Panc1 (cell line): ENCODE results near the gene GON4L. TPM values are rescaled to one million over a fixed set of nuclear protein-coding genes. Genes with fewer than 3 reads are reported as not detected.
"Not testable (repeated sequence)": the region's sequence is repeated elsewhere in the genome, so short reads cannot be mapped to it uniquely, and the experiment has no call there.

Experiments used
- ATAC-seq: fragments of 200-7000 bp; cut with Tn5 transposase; 2 replicates; pipeline ENCODE4 v1.9.1; 2020; ENCODE audit warnings: mild to moderate bottlenecking, moderate library complexity
- BruUV-seq: library from RNA; stranded (reverse); fragments of 400-500 nt; replicated peaks from 2 replicates; lab custom pipeline; 2021; lab: Mats Ljungman, UMichigan
- CTCF ChIA-PET: fragments of 300-600 bp; sonication (Branson Sonifier 250); formaldehyde crosslinking; loops from one replicate; lab custom pipeline; 2022; ENCODE audit warnings: antibody characterized with exemption; lab: Charles Lee
- POLR2A ChIA-PET: fragments of 300-600 bp; sonication (Branson Sonifier 250); formaldehyde crosslinking; loops from one replicate; lab custom pipeline; 2022; ENCODE audit warnings: antibody characterized with exemption; lab: Charles Lee
- DNase-seq: peaks from one replicate; pipeline ENCODE4 v3.0.0-alpha.2; 2010; ENCODE audit warnings: low read depth, low spot score
- H3K27ac ChIP-seq: 2 replicates; pipeline ENCODE4 v1.5.1; 2011; ENCODE audit warnings: mild to moderate bottlenecking, low read length, inconsistent platforms
- H3K27me3 ChIP-seq: fragments of 200-500 bp; sonication (Bioruptor generic); 2 replicates; pipeline ENCODE4 v1.6.0; 2014; ENCODE audit warnings: low read length, inconsistent platforms; ENCODE audit not compliant: control insufficient read depth, insufficient read depth
- H3K36me3 ChIP-seq: fragments of 200-500 bp; sonication (Bioruptor generic); 2 replicates; pipeline ENCODE4 v1.5.1; 2014; ENCODE audit warnings: inconsistent platforms, mild to moderate bottlenecking, low read length, moderate library complexity; ENCODE audit not compliant: control insufficient read depth, insufficient read depth
- H3K4me1 ChIP-seq: 2 replicates; pipeline ENCODE4 v1.5.1; 2011; ENCODE audit warnings: inconsistent platforms, mild to moderate bottlenecking, low read length, moderate library complexity; ENCODE audit not compliant: control insufficient read depth, insufficient read depth
- H3K4me3 ChIP-seq, 2 experiments: 2 replicates each; pipeline ENCODE4 v1.5.1; 2011 to 2012; ENCODE audit warnings: low read depth in 2 of 2, low read length in 2 of 2, mild to moderate bottlenecking in 2 of 2, inconsistent platforms in 1 of 2, moderate library complexity in 1 of 2
- H3K9me3 ChIP-seq: fragments of 200-500 bp; sonication (Bioruptor generic); 2 replicates; pipeline ENCODE4 v1.5.1; 2014; ENCODE audit warnings: low read depth, mild to moderate bottlenecking, inconsistent platforms, low read length, moderate library complexity; ENCODE audit not compliant: control insufficient read depth, insufficient read depth
- CTCF ChIP-seq: fragments of 450-650 bp; IDR thresholded peaks from 2 replicates; pipeline ENCODE4 v1.5.1; 2017; ENCODE audit warnings: mild to moderate bottlenecking
- POLR2AphosphoS5 ChIP-seq: IDR thresholded peaks from 2 replicates; pipeline ENCODE4 v1.6.1; 2012; ENCODE audit warnings: mild to moderate bottlenecking, low read depth, low read length, moderate library complexity
- SIN3A ChIP-seq: IDR thresholded peaks from 2 replicates; pipeline ENCODE4 v1.6.1; 2012; ENCODE audit warnings: low read depth, mild to moderate bottlenecking, low read length, moderate library complexity, borderline replicate concordance; ENCODE audit not compliant: insufficient read depth
- TCF7L2 ChIP-seq: IDR thresholded peaks from 2 replicates; pipeline ENCODE4 v1.6.1; 2011; ENCODE audit warnings: mild to moderate bottlenecking, low read depth, low read length, inconsistent platforms
- in situ Hi-C: cut with HindIII; loops from 2 replicates; pipeline ENCODE4 v1.10.0; 2016; ENCODE audit warnings: low sequenced_read_pairs, low pct_unique_long_range_greater_than_20kb
- intact Hi-C: fragments of 100-400 bp; cut with micrococcal nuclease; formaldehyde crosslinking; loops from one replicate; pipeline ENCODE4 v1.10.0; 2022; ENCODE audit not compliant: unreplicated experiment
- total RNA-seq: library from RNA; stranded (reverse); gene quantifications from one replicate; pipeline ENCODE4 v1.2.1, GENCODE V29; 2021; ENCODE audit not compliant: unreplicated experiment
- TF ChIP-seq, protein P1 (sequence below), 2 experiments: IDR thresholded peaks; 2 replicates each; pipeline ENCODE4 v1.6.1; 2011 to 2012; ENCODE audit warnings: low read depth in 2 of 2, control low read depth in 1 of 2, low read length in 1 of 2, mild to moderate bottlenecking in 1 of 2, moderate library complexity in 1 of 2; ENCODE audit not compliant: insufficient read depth in 1 of 2

Gene GON4L
- total RNA-seq, 1 experiment from 2014 or later: 47.6 TPM

GRCh38 chr1:155897746-155898145 is 40.7 kb upstream of the GON4L start:
- in situ Hi-C loops: no loop called here
- BruUV-seq: no TSS peak
- H3K9me3 ChIP-seq: no peaks in the 10 kb centered on the region
- ChIA-PET CTCF (no interaction called here), POLR2A (interaction anchor here (0.9 kb wide), 1 partner anchor 15 kb away, joined by 4 read pairs; no protein-coding TSS in a partner anchor)
- ATAC-seq (no peak), DNase-seq (no peak)
- H3K27me3 ChIP-seq: no peaks in the 10 kb centered on the region
- TF ChIP-seq, protein P1, sequence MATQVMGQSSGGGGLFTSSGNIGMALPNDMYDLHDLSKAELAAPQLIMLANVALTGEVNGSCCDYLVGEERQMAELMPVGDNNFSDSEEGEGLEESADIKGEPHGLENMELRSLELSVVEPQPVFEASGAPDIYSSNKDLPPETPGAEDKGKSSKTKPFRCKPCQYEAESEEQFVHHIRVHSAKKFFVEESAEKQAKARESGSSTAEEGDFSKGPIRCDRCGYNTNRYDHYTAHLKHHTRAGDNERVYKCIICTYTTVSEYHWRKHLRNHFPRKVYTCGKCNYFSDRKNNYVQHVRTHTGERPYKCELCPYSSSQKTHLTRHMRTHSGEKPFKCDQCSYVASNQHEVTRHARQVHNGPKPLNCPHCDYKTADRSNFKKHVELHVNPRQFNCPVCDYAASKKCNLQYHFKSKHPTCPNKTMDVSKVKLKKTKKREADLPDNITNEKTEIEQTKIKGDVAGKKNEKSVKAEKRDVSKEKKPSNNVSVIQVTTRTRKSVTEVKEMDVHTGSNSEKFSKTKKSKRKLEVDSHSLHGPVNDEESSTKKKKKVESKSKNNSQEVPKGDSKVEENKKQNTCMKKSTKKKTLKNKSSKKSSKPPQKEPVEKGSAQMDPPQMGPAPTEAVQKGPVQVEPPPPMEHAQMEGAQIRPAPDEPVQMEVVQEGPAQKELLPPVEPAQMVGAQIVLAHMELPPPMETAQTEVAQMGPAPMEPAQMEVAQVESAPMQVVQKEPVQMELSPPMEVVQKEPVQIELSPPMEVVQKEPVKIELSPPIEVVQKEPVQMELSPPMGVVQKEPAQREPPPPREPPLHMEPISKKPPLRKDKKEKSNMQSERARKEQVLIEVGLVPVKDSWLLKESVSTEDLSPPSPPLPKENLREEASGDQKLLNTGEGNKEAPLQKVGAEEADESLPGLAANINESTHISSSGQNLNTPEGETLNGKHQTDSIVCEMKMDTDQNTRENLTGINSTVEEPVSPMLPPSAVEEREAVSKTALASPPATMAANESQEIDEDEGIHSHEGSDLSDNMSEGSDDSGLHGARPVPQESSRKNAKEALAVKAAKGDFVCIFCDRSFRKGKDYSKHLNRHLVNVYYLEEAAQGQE (IDR thresholded peaks at IDR 0.05; ENCODE audit: insufficient read depth in 1 of 2, low read depth in 2 of 2, low read length in 1 of 2): no peak
- TF ChIP-seq POLR2AphosphoS5 (no peak), SIN3A (no peak), TCF7L2 (no peak), CTCF (no peak)
- no peak overlapping the region for H3K4me3 ChIP-seq
- peaks cover 27% of the 10 kb centered on the region for H3K36me3 ChIP-seq
- no peak overlapping the region for H3K27ac ChIP-seq
- intact Hi-C loops: no loop called here
- H3K4me1 ChIP-seq: peaks cover 14% of the 10 kb centered on the region

- H3K9me3 ChIP-seq, BruUV-seq, POLR2A ChIA-PET, ATAC-seq, H3K27me3 ChIP-seq, intact Hi-C loops, CTCF ChIA-PET, H3K27ac ChIP-seq, H3K4me3 ChIP-seq, in situ Hi-C loops, DNase-seq: not testable (repeated sequence)
- Histone ChIP-seq H3K4me1 (peaks cover 14% of the 10 kb centered on the region), H3K36me3 (peaks cover 27% of the 10 kb centered on the region)
Observed at GRCh38 chr1:155896476-155896875, 39.5 kb upstream of the GON4L start.

DNA sequence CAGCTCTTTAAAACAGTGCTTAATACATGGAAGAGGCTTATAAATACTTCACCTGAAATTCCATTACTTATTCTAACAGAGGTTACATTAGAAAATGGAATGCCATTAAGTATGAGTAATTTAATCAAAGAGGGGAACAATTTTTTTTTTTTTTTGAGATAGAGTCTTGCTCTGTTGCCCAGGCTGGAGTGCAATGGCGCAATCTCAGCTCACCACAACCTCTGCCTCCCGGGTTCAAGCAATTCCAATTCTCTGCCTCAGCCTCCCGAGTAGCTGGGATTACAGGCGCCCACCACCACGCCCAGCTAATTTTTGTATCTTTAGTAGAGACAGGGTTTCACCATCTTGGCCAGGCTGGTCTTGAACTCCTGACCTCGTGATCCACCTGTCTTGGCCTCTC is 38.6 kb upstream of the GON4L start:
- POLR2A ChIA-PET: interaction anchor here (0.5 to 0.6 kb wide), 2 partner anchors 47 to 1596 kb away, joined by 6 to 12 read pairs; no protein-coding TSS in a partner anchor
- in situ Hi-C loops, H3K27ac ChIP-seq, CTCF ChIA-PET, H3K9me3 ChIP-seq, H3K4me3 ChIP-seq, intact Hi-C loops, H3K27me3 ChIP-seq, BruUV-seq, DNase-seq, ATAC-seq: not testable (repeated sequence)
- Histone ChIP-seq H3K36me3 (peaks cover 26% of the 10 kb centered on the region), H3K4me1 (peaks cover 14% of the 10 kb centered on the region)
